ENCODE results near the gene OR52N1. TPM values are rescaled to one million over a fixed set of nuclear protein-coding genes. Genes with fewer than 3 reads are reported as not detected.

OR52N1 gene
- total and polyA plus RNA-seq, 2 of the 8 experiments (the other 6 are each of a cell fraction or from before 2014, with no cell fraction given) = 0.09 TPM; not detected in 1

- TF ChIP-seq TAF7 (optimal IDR thresholded peaks at IDR 0.05; ENCODE audit: borderline replicate concordance, low read depth, low read length) (no peak), CHD1 (IDR thresholded peaks at IDR 0.05; ENCODE audit: low read depth, low read length) (no peak), FOSL1 (IDR thresholded peaks at IDR 0.05; ENCODE audit: insufficient read depth, low read depth, low read length) (no peak), EGR1 (IDR thresholded peaks at IDR 0.05; ENCODE audit: borderline replicate concordance, low read depth, low read length) (no peak)
Measured at GRCh38 chr11:5818245-5818886, 27.3 kb upstream of the OR52N1 start (continued).
